Renal cortex interstitium (tissue), 11 donors: ENCODE results near the gene SPATA16. TPM values are rescaled to one million over a fixed set of nuclear protein-coding genes. Genes with fewer than 3 reads are reported as not detected.

ENCODE experiments used
- DNase-seq, 11 donors: peaks; one replicate each; pipeline ENCODE4 v3.0.0-alpha.2; 2013; ENCODE audit warnings: low read depth in 9 of 11, low spot score in 4 of 11; ENCODE audit errors: extremely low read depth in 1 of 11
- polyA plus RNA-seq, 3 donors: library from polyadenylated mRNA; unstranded; fragments of 120-200 nt; gene quantifications; one replicate each; pipeline ENCODE4 v1.2.1, GENCODE V29; 2013; ENCODE audit not compliant: insufficient read length in 3 of 3

Gene SPATA16
- polyA plus RNA-seq, 3 donors, result not detected

GRCh38 chr3:172856795-172857742 is 284.0 kb downstream of the SPATA16 start:
- no peak for DNase-seq

- no peak for DNase-seq
Measured at GRCh38 chr3:172855037-172855436, 286.0 kb downstream of the SPATA16 start.

DNA sequence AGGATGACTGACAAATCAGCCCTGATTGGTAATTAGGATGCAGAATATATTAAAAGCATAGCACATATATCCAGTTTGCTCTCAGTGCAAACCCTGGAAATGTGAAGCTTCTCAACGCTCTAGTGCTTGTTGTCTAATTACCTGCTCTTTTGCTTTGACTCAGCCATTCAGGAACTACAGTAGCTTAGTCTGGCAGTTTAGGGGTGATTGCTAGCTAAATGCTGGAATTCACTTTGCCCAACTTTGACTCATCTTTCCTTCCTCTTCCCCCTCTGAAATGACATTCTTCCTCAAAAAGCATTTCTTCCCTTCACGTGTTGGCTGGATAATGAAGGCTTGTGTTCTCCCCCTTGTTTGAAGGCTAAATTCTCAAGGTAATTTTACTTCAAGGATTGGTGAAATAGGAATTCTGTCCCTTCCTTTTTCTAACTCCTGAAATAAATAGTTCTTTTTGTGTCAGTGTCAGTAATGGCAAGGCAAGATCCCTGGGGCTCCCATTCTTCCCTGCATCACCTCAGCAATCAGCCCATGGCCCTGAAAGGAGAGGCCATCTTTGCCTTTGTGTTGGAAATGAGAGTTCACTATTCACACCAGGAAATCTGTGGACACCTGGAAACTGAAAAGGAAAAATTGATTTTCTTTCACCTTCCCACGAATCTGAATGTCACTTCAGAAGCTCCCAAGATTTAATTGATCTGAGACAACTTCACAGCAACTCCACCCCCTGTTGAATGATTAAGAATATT is 286.9 kb downstream of the SPATA16 start:
- DNase-seq, result no peak

DNA sequence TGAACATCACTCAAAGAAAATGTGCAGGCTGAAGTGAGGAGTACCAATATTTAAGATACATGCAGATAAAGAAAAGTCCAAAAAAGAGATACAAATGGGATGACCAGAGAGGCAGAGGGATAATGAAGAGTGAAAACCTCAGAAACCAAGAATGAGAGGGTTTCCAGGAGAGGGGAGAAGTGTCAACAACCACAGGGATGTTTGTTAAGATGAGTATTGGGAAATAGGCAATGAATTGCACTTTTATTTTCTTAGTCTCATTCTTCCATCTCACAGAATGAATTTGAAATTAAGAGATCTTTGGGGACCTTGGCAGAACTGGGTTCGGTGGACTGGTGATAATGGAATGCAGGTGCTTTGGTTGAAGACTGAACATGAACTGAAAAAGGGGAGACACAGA is 288.0 kb downstream of the SPATA16 start:
- no peak for DNase-seq

GRCh38 chr3:172848910-172849309 is 292.1 kb downstream of the SPATA16 start:
- no peak for DNase-seq

GRCh38 chr3:172847292-172847691 is 293.7 kb downstream of the SPATA16 start:
- no peak for DNase-seq

- no peak for DNase-seq
Measured at GRCh38 chr3:172846706-172847105, 294.3 kb downstream of the SPATA16 start.

DNA sequence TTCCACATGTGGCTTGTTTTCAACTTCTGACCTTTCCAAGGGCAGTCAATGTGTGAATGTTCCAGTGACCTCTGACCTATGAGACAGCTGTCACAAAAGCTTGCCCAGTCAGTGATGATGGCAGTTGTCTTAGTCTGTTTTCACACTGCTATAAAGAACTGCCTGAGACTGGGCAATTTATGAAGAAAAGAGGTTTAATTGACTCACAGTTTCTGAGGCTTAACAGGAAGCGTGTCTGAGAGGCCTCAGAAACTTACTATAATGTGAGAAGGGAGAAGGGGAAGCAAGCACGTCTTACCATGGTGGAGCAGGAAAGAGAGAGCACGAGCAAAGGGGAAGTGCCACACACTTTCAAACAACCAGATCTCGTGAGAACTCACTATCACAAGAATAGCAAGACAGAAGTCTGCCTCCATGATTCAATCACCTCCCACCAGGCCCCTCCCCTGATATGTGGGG is 294.9 kb downstream of the SPATA16 start:
- no peak for DNase-seq

- DNase-seq, result no peak
Measured at GRCh38 chr3:172844428-172844827, 296.6 kb downstream of the SPATA16 start.

DNA sequence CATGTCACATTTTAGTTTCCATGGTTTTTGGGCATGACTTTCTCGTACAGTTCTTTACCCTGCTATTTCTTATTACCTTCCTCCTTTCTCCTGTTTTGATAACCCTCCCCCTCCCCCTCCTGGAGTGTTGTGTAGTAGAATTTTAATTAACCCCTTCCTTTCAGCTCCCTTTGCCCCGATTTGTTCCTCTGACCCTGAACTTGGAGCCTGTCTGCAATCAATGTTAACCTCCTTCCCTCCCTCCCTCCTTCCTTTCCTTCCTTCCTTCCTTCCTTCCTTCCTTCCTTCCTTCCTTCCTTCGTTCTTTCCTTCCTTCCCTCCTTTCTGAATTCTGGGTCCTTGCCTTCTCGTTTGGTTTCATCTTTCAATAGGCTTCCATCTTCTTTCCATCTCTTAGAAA is 300.1 kb downstream of the SPATA16 start:
- no peak for DNase-seq

- DNase-seq, result no peak
Measured at GRCh38 chr3:172840463-172840862, 300.6 kb downstream of the SPATA16 start.

GRCh38 chr3:172839679-172840078 is 301.4 kb downstream of the SPATA16 start:
- no peak for DNase-seq
